HepG2 (cell line): ENCODE measurements around the gene FAM222A. TPM values are rescaled to one million over a fixed set of nuclear protein-coding genes. Genes with fewer than 3 reads are reported as not detected.

Experiments used
- FOXA1 ChIP-seq, 2 experiments: fragments of 450-650 bp in 1 of 2; sonication (generic) in 1 of 2; formaldehyde crosslinking in 1 of 2; IDR thresholded peaks; 2 replicates each; pipeline versions ENCODE4 v1.4.0 to v1.6.1; 2016 to 2020; ENCODE audit warnings: missing genetic modification reagents in 1 of 2
- KDM2A ChIP-seq: sonication (generic); formaldehyde crosslinking; IDR thresholded peaks from 2 replicates; pipeline ENCODE4 v1.4.0; 2020; ENCODE audit warnings: low read depth, missing genetic modification reagents, borderline replicate concordance
- KLF15 ChIP-seq: sonication (generic); formaldehyde crosslinking; IDR thresholded peaks from 2 replicates; pipeline ENCODE4 v1.8.1; 2023; ENCODE audit warnings: borderline replicate concordance, mild to moderate bottlenecking, inconsistent platforms, missing genetic modification reagents, mixed read lengths
- MYC ChIP-seq: sonication (generic); formaldehyde crosslinking; IDR thresholded peaks from 2 replicates; pipeline ENCODE4 v1.9.0; 2021; ENCODE audit warnings: missing genetic modification reagents, borderline replicate concordance
- PHF21A ChIP-seq: sonication (generic); formaldehyde crosslinking; IDR thresholded peaks from 2 replicates; pipeline ENCODE4 v1.5.0; 2020; ENCODE audit warnings: mild to moderate bottlenecking, missing genetic modification reagents
- SIN3B ChIP-seq: fragments of 150-350 bp; IDR thresholded peaks from 2 replicates; pipeline ENCODE4 v1.6.1; 2014; ENCODE audit warnings: low read length
- ZMYM3 ChIP-seq: sonication (generic); formaldehyde crosslinking; IDR thresholded peaks from 2 replicates; pipeline ENCODE4 v1.5.1; 2020; ENCODE audit warnings: mild to moderate bottlenecking, missing genetic modification reagents
- ZMYM4 ChIP-seq: sonication (generic); formaldehyde crosslinking; IDR thresholded peaks from 2 replicates; pipeline ENCODE4 v1.8.1; 2023; ENCODE audit warnings: mild to moderate bottlenecking, missing genetic modification reagents
- ZNF687 ChIP-seq: sonication (generic); formaldehyde crosslinking; IDR thresholded peaks from 2 replicates; pipeline ENCODE4 v1.5.1; 2020; ENCODE audit warnings: mild to moderate bottlenecking, missing genetic modification reagents, moderate library complexity
- ZNF768 ChIP-seq: sonication (generic); formaldehyde crosslinking; IDR thresholded peaks from 2 replicates; pipeline ENCODE4 v1.4.0; 2020; ENCODE audit warnings: missing genetic modification reagents
- ZNF878 ChIP-seq: sonication (generic); formaldehyde crosslinking; IDR thresholded peaks from 2 replicates; pipeline ENCODE4 v1.8.1; 2023; ENCODE audit warnings: mild to moderate bottlenecking, missing genetic modification reagents, moderate library complexity
- polyA plus RNA-seq, 8 experiments: library from polyadenylated mRNA; depleted of rRNA in 3 of 8; stranded (reverse) in 7 of 8; unstranded in 1 of 8; fragments of >200 nt; fragmentation: Illumina TruSeq in 4 of 8; extraction: Trizol in 4 of 8; gene quantifications; 2 replicates each; pipeline versions ENCODE4 v1.2.1 to v1.2.3, GENCODE V29; 2011 to 2016; ENCODE audit warnings: low read depth in 4 of 8, missing spikeins in 1 of 8, mixed read lengths in 1 of 8; ENCODE audit not compliant: insufficient read depth in 1 of 8
- total RNA-seq, 5 experiments: library from RNA; depleted of rRNA; stranded (reverse); fragments of >200 nt; fragmentation: Illumina TruSeq; extraction: Trizol; gene quantifications; 2 replicates each; pipeline ENCODE4 v1.2.3, GENCODE V29; 2016; ENCODE audit warnings: low read depth in 1 of 5
- TF ChIP-seq, protein P1 (sequence below): IDR thresholded peaks from 2 replicates; pipeline ENCODE4 v1.6.1; 2012; ENCODE audit warnings: low read depth, low read length, improper control_type of control experiment

FAM222A gene
- total and polyA plus RNA-seq, 2 of the 13 experiments (the other 11 are each of a cell fraction or from before 2014, with no cell fraction given): 2.7 to 9.6 TPM

DNA sequence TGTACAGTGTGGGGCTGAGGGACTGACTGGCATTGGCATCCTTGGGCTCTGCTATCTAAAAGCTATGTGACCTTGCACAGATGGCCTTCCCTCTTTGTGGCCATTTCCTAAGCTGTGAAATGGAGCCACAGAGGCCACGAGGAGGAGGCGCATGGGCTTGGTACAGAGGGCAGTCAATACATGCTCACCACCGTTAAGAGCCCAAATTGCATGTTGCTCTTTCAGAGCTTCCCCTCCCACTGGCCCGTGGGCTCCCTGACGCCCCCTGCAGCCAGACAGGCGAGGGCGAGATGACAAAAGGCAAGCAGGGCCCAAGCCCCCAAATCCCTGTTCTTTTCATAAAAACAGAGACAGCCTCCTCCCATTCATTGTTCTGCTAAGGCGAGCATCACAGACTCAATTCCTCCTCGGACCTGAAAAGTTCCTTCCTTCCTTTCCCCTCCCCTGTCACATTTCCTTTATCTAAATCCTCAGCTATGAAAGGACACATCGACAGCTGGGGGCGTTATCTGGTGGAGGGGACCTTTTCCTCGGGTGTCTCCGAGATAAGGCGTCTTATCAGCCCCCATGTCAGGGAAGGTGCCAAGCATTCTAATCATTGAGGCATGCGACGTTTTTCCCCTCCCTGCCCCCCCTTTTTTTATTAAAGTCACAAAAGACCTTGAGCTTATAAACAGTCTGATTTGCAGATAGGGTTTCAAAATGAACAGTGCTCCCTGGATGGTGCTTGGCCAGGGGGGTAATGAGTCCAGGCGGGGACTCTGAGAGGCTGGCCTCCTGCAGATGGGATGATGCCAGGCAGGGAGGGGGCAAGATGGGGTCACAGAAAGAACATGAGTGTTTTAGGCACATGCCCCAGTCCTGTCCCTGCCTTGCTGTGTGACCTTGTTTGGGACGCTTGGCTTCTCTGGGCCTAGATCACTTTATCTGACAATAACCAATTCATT is 26.4 kb downstream of the FAM222A start (continued):
- TF ChIP-seq KDM2A (0 out of 2 replicates have a peak, but pooled peaks have one; percentile 16), ZMYM4 (CRISPR knock-in tag) (0 out of 2 replicates have a peak, but pooled peaks have one; percentile 11), SIN3B (no peak), ZNF878 (CRISPR knock-in tag) (no peak), ZNF768 (peak; percentile 98), MYC (CRISPR knock-in tag) (no peak), KLF15 (CRISPR knock-in tag) (no peak), PHF21A (no peak), ZNF687 (peak; percentile 43; the same call in 1 of the 2 replicates), FOXA1 (IDR thresholded peaks at IDR 0.05) (no peak), FOXA1 (CRISPR knock-in tag; IDR thresholded peaks at IDR 0.05) (0 out of 2 replicates have a peak, but pooled peaks have one; percentile 5), ZMYM3 (CRISPR knock-in tag) (peak; percentile 86)
- TF ChIP-seq, protein P1, sequence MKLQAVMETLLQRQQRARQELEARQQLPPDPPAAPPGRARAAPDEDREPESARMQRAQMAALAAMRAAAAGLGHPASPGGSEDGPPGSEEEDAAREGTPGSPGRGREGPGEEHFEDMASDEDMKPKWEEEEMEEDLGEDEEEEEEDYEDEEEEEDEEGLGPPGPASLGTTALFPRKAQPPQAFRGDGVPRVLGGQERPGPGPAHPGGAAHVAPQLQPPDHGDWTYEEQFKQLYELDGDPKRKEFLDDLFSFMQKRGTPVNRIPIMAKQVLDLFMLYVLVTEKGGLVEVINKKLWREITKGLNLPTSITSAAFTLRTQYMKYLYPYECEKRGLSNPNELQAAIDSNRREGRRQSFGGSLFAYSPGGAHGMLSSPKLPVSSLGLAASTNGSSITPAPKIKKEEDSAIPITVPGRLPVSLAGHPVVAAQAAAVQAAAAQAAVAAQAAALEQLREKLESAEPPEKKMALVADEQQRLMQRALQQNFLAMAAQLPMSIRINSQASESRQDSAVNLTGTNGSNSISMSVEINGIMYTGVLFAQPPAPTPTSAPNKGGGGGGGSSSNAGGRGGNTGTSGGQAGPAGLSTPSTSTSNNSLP: no peak
